ENCODE data around the gene DLG2. TPM values are rescaled to one million over a fixed set of nuclear protein-coding genes. Genes with fewer than 3 reads are reported as not detected.

DLG2 gene
- total and polyA plus RNA-seq, 2 of the 4 experiments (the other 2 are of a cell fraction): 0.31 to 0.36 TPM

- Histone ChIP-seq H2BK20ac (ENCODE audit: low read depth, low read length) (no peak overlapping the region), H2BK15ac (ENCODE audit: low read depth, low read length) (no peak overlapping the region), H2AK9ac (replicated peaks; ENCODE audit: low read depth, low read length, poor library complexity) (no peak overlapping the region), H3K27me3 (ENCODE audit: control insufficient read depth, insufficient read depth, low read length) (no peaks in the 10 kb centered on the region), H3K9me1 (ENCODE audit: insufficient read depth, low read length) (no peaks in the 10 kb centered on the region), H4K8ac (ENCODE audit: low read depth in 2 of 2, low read length in 2 of 2) (no peak overlapping the region), H3K23ac (ENCODE audit: low read depth, low read length) (no peak overlapping the region), H2BK5ac (ENCODE audit: low read depth, low read length, poor library complexity, severe bottlenecking) (no peak overlapping the region), H3K36me3 (ENCODE audit: control insufficient read depth, insufficient read depth, low read length) (no peaks in the 10 kb centered on the region), H3K27ac (ENCODE audit: insufficient read depth, low read length) (no peak overlapping the region), H3K4me1 (ENCODE audit: control insufficient read depth, insufficient read depth, low read length) (no peaks in the 10 kb centered on the region), H3K9me3 (ENCODE audit: control insufficient read depth, insufficient read depth, low read length) (no peaks in the 10 kb centered on the region), H2AK5ac (ENCODE audit: low read depth, low read length) (no peak overlapping the region), H4K20me1 (ENCODE audit: insufficient read depth, low read length) (no peaks in the 10 kb centered on the region), H2AFZ (replicated peaks; ENCODE audit: low read length, poor library complexity) (no peak overlapping the region), H2BK120ac (ENCODE audit: low read depth, low read length) (no peak overlapping the region), H3K18ac (ENCODE audit: low read depth, low read length) (no peak overlapping the region), H3K56ac (ENCODE audit: extremely low read depth, insufficient read depth, low read length) (no peak overlapping the region), H3K4me2 (ENCODE audit: low read depth, low read length) (no peak overlapping the region), H3K4me3 (ENCODE audit: insufficient read depth, low read depth, low read length) (no peak overlapping the region), H4K91ac (ENCODE audit: insufficient read depth, low read depth, low read length) (no peak overlapping the region), H4K5ac (ENCODE audit: low read depth, low read length) (no peak overlapping the region), H3K14ac (replicated peaks; ENCODE audit: low read depth, low read length) (no peak overlapping the region), H3K79me1 (ENCODE audit: low read depth in 1 of 2, low read length in 2 of 2) (no peaks in the 10 kb centered on the region), H3K9ac (ENCODE audit: low read depth, low read length) (no peak overlapping the region), H3K4ac (ENCODE audit: low read depth, low read length) (no peak overlapping the region)
- in situ Hi-C loops (cut with MboI; ENCODE audit: low sequenced_read_pairs): no loop called here
- no CpG with 5 or more reads among the region's 3 CpGs for WGBS, 2 experiments (ENCODE audit: extremely low coverage in 2 of 2, insufficient read length in 1 of 2)
- ChIA-PET POLR2A (ENCODE audit: unreplicated experiment) (no interaction called here), CTCF (no interaction called here)
- dilution Hi-C loops (cut with HindIII; ENCODE audit: low sequenced_read_pairs, unreplicated experiment): no loop called here
- BruUV-seq (replicated peaks): no TSS peak
- DNase-seq (no peak), ATAC-seq (ENCODE audit: low read depth) (no peak)
- TF ChIP-seq ELK1 (IDR thresholded peaks at IDR 0.05; ENCODE audit: borderline replicate concordance, low read depth, low read length) (no peak), BHLHE40 (IDR thresholded peaks at IDR 0.05; ENCODE audit: low read depth, low read length) (no peak), SMC3 (IDR thresholded peaks at IDR 0.05; ENCODE audit: low read depth, low read length) (no peak), CTCF (conservative IDR thresholded peaks at IDR 0.05; ENCODE audit: low read depth, low read length) (no peak), FOS (IDR thresholded peaks at IDR 0.05; ENCODE audit: low read depth, low read length) (no peak), RCOR1 (IDR thresholded peaks at IDR 0.05; ENCODE audit: insufficient replicate concordance, low read length) (no peak), CHD1 (IDR thresholded peaks at IDR 0.05; ENCODE audit: low read depth, low read length) (no peak), POLR2A (IDR thresholded peaks at IDR 0.05; ENCODE audit: low read depth, low read length) (no peak), USF2 (IDR thresholded peaks at IDR 0.05; ENCODE audit: low read depth, low read length) (no peak), NFE2L2 (IDR thresholded peaks at IDR 0.05; ENCODE audit: low read depth, low read length) (no peak)
- intact Hi-C loops (cut with micrococcal nuclease): no loop called here
Observed at GRCh38 chr11:85099522-85099921, 527.6 kb downstream of the DLG2 start.

Data from IMR-90 (cell line).